Esophagus mucosa (tissue), 1 donor: ENCODE data around the gene NRIP1. TPM values are rescaled to one million over a fixed set of nuclear protein-coding genes. Genes with fewer than 3 reads are reported as not detected.

Experiments
- ATAC-seq: fragments of 200-7000 bp; cut with Tn5 transposase; one replicate; pipeline ENCODE4 v1.9.1; 2020
- total RNA-seq: library from RNA; stranded (reverse); gene quantifications from one replicate; pipeline ENCODE4 v1.2.4, GENCODE V29; 2023
- donor health status: DM: yes; HTN: yes; CAD: no.

The NRIP1 gene
- total RNA-seq, 1 donor from 2014 or later = 52.2 TPM

GRCh38 chr21:15005391-15005790 is 59.4 kb downstream of the NRIP1 start:
- ATAC-seq = no peak

GRCh38 chr21:15004721-15005370 is 60.0 kb downstream of the NRIP1 start:
- no peak for ATAC-seq

- no peak for ATAC-seq
These were observed 61.2 kb downstream of the NRIP1 start for GRCh38 chr21:15003463-15004135.

GRCh38 chr21:15001857-15002606 is 62.8 kb downstream of the NRIP1 start:
- no peak for ATAC-seq

GRCh38 chr21:15001113-15001512 is 63.7 kb downstream of the NRIP1 start:
- no peak for ATAC-seq

- no peak for ATAC-seq
These were observed 64.7 kb downstream of the NRIP1 start for GRCh38 chr21:15000081-15000480.

- ATAC-seq = no peak
These were observed 66.0 kb downstream of the NRIP1 start for GRCh38 chr21:14998784-14999183.

GRCh38 chr21:14998336-14998735 is 66.5 kb downstream of the NRIP1 start:
- no peak for ATAC-seq

GRCh38 chr21:14995695-14996490 is 68.9 kb downstream of the NRIP1 start:
- ATAC-seq = no peak

GRCh38 chr21:14995226-14995625 is 69.6 kb downstream of the NRIP1 start:
- no peak for ATAC-seq

GRCh38 chr21:14993115-14993514 is 71.7 kb downstream of the NRIP1 start:
- ATAC-seq = no peak

GRCh38 chr21:14991957-14992356 is 72.8 kb downstream of the NRIP1 start:
- ATAC-seq = no peak

- no peak for ATAC-seq
These were observed 75.4 kb downstream of the NRIP1 start for GRCh38 chr21:14989359-14989758.

GRCh38 chr21:14988760-14989159 is 76.0 kb downstream of the NRIP1 start:
- ATAC-seq = no peak

GRCh38 chr21:14987370-14988170 is 77.2 kb downstream of the NRIP1 start:
- no peak for ATAC-seq

- no peak for ATAC-seq
These were observed 79.5 kb downstream of the NRIP1 start for GRCh38 chr21:14985306-14985705.

- ATAC-seq = no peak
These were observed 82.5 kb downstream of the NRIP1 start for GRCh38 chr21:14982336-14982735.

- peak; percentile 86 for ATAC-seq
These were observed 83.6 kb downstream of the NRIP1 start for GRCh38 chr21:14981246-14981645.

GRCh38 chr21:14979264-14979663 is 85.5 kb downstream of the NRIP1 start:
- no peak for ATAC-seq

- no peak for ATAC-seq
These were observed 87.0 kb downstream of the NRIP1 start for GRCh38 chr21:14977814-14978213.

GRCh38 chr21:14975136-14975919 is 89.5 kb downstream of the NRIP1 start:
- no peak for ATAC-seq
